ENCODE data around the gene ATG4A. TPM values are rescaled to one million over a fixed set of nuclear protein-coding genes. Genes with fewer than 3 reads are reported as not detected.

Gene ATG4A
- total RNA-seq, 1 donor from 2014 or later, result 4.2 TPM

DNA sequence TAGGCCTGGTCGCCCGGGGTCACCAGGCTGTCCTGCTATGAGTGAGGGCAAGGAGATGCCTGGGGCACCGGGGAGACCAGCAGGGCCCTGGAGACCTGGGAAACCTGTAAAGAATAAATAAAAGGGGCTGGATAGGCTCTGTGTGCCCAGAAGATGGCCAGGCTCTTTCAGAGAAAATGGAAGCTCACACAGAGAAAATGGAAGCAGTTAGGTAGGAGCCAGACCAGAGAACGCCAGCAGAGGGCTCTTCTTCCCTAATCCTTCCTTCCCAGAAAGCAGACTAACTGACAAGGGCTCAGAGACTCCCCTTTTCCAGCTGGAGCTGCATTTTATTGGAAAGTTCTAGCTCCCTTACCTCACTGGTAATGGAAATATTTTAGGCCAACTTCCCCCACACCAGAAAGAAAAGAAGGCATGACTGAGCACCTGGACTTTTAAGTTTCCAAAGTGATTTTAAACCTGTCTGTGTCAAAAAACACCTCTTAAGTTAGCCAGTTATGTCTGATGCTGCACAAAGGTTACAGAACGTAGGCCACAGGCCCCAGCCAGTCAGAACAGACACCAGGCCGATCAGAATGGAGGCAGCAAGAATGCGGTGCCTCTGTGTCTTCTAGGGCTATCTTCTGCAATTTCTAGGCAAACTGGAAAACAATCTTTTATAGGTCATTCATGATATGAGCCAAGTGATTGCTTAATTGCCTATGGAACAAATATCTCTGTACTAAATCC lies 74.0 kb downstream of the ATG4A start:
- TF ChIP-seq, protein P1, sequence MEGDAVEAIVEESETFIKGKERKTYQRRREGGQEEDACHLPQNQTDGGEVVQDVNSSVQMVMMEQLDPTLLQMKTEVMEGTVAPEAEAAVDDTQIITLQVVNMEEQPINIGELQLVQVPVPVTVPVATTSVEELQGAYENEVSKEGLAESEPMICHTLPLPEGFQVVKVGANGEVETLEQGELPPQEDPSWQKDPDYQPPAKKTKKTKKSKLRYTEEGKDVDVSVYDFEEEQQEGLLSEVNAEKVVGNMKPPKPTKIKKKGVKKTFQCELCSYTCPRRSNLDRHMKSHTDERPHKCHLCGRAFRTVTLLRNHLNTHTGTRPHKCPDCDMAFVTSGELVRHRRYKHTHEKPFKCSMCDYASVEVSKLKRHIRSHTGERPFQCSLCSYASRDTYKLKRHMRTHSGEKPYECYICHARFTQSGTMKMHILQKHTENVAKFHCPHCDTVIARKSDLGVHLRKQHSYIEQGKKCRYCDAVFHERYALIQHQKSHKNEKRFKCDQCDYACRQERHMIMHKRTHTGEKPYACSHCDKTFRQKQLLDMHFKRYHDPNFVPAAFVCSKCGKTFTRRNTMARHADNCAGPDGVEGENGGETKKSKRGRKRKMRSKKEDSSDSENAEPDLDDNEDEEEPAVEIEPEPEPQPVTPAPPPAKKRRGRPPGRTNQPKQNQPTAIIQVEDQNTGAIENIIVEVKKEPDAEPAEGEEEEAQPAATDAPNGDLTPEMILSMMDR (conservative IDR thresholded peaks at IDR 0.05; ENCODE audit: low read depth, low read length), result peak; percentile 60
- H3K4me3 ChIP-seq (ENCODE audit: low read depth, low read length), result no peak overlapping the region
- no peak for DNase-seq (ENCODE audit: low read depth)

- TF ChIP-seq, protein P1 (conservative IDR thresholded peaks at IDR 0.05; ENCODE audit: low read depth, low read length), result no peak
Observed at GRCh38 chrX:108167211-108167872, 75.8 kb downstream of the ATG4A start.

DNA sequence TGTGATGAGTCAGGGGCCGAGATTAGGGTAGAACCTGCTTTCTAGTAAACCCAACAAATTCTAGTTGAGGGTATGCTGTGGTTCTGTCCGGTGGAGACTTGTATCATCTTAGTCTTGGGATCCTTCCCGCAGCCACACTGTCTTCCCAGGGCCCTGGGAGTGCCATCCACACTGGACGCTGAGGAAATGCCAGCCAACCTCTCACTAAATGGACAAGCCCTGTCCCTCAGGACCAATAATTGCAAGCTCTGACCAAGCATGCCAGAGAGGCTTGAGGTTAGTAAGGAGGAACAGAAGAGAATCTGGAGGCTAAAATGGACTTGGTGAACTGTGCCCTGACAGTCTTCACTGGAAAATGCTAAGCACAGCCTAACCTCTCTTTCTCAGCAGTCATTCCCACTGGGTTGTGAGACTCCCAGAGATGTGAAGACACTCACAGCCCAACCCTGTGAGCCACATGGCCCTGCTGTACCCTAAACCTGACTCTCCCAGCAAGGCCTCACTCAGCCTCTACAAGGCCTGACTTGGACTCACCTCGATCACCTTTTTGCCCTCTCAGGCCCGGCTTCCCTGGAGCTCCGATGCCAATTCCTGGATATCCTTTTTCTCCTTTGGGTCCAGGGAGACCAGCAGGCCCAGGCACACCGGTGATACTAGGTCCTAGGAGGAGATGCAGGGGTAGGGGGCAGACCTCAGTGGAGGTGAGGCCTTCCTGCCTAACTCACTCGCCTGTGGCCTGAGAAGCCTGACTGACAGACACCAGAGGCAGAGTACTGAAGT lies 77.6 kb downstream of the ATG4A start:
- no peak overlapping the region for H3K4me3 ChIP-seq (ENCODE audit: low read depth, low read length)
- no peak for DNase-seq (ENCODE audit: low read depth)
- TF ChIP-seq, protein P1 (conservative IDR thresholded peaks at IDR 0.05; ENCODE audit: low read depth, low read length), result no peak

More at GRCh38 chrX:108167211-108167872, 75.8 kb downstream of the ATG4A start:
- no peak for DNase-seq (ENCODE audit: low read depth)
- H3K4me3 ChIP-seq (ENCODE audit: low read depth, low read length), result no peak overlapping the region

DNA sequence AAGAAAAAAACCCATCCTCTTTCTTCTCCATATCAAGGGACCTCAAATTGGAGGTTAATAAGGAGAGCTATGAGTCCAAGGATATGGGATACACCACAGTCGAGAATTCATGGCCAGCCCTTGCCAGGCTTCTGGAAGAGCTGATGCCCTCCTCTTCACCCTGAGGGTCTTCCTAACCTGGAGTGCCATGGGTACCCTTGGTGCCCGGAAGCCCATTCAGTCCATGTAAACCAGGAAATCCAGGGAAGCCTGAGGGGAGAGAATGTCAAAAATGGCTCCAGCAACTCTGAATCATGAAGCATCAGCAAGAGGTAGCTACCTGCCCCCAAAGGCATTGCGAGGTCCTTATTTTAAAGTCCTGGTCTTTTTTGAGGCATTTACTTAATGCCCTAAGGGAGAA lies 78.2 kb downstream of the ATG4A start:
- TF ChIP-seq, protein P1 (conservative IDR thresholded peaks at IDR 0.05; ENCODE audit: low read depth, low read length), result no peak
- H3K4me3 ChIP-seq (ENCODE audit: low read depth, low read length), result no peak overlapping the region
- DNase-seq (ENCODE audit: low read depth), result no peak

GRCh38 chrX:108171671-108172070 lies 80.1 kb downstream of the ATG4A start:
- H3K4me3 ChIP-seq (ENCODE audit: low read depth, low read length), result no peak overlapping the region
- TF ChIP-seq, protein P1 (conservative IDR thresholded peaks at IDR 0.05; ENCODE audit: low read depth, low read length), result no peak
- no peak for DNase-seq (ENCODE audit: low read depth)

DNA sequence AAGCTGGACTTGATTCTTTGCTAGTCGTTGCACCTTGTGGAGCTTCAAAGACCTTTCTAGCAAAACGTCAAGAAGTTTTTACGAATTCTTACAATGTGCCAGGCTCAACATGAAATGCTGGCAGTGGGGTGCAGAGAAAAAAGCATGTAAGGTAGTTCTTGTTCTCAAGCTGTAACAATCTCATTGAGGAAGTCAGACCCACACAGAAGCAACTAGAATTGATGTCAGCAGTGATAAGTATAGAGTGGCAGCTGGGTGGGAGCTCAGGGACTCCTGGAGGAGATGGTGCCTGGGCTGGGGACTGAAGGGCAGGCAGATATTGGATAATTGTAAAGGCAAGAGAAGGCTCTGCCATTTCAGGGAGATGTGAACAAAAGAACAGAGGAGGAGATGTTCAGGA lies 82.3 kb downstream of the ATG4A start:
- no peak for DNase-seq (ENCODE audit: low read depth)
- H3K4me3 ChIP-seq (ENCODE audit: low read depth, low read length), result no peak overlapping the region
- TF ChIP-seq, protein P1 (conservative IDR thresholded peaks at IDR 0.05; ENCODE audit: low read depth, low read length), result no peak
